ENCODE data around the gene ETFB.
A peak's percentile ranks its signal among the peaks of the same experiment; 100 is the strongest.

Gene ETFB

GRCh38 chr19:51317376-51317775, 48.8 kb downstream of the ETFB start:
- intact Hi-C loops (cut with DNase I): no loop called here
- DNase-seq: no peak

GRCh38 chr19:51316688-51317087, 49.5 kb downstream of the ETFB start:
- no peak for DNase-seq

GRCh38 chr19:51311351-51312257, 54.6 kb downstream of the ETFB start, which contains the start of gene IGLON5:
TSS of gene IGLON5 (plus strand) at chr19:51311644. CDS start at chr19:51311848, 204 bp downstream.
- intact Hi-C loops (cut with DNase I): no loop called here
- peak in 4 of 42 donors; percentile 5 to 22 (median 14) for DNase-seq

More at GRCh38 chr19:51316688-51317087, 49.5 kb downstream of the ETFB start:
- intact Hi-C loops (cut with DNase I): no loop called here

- DNase-seq: no peak
- intact Hi-C loops (cut with DNase I): no loop called here
Observed at GRCh38 chr19:51305479-51305878, 60.7 kb downstream of the ETFB start.

- no peak for DNase-seq
- intact Hi-C loops (cut with DNase I): no loop called here
Observed at GRCh38 chr19:51301266-51301665, 64.9 kb downstream of the ETFB start.

GRCh38 chr19:51297406-51297805, 68.8 kb downstream of the ETFB start:
- intact Hi-C loops (cut with DNase I): no loop called here
- no peak for DNase-seq

- no peak for DNase-seq
- intact Hi-C loops (cut with DNase I): no loop called here
Observed at GRCh38 chr19:51296336-51297093, 69.7 kb downstream of the ETFB start.

- intact Hi-C loops (cut with DNase I): no loop called here
- no peak for DNase-seq
Observed at GRCh38 chr19:51295382-51296126, 70.6 kb downstream of the ETFB start.
